ENCODE data around the gene ALAD. TPM values are rescaled to one million over a fixed set of nuclear protein-coding genes. Genes with fewer than 3 reads are reported as not detected.
A peak's percentile ranks its signal among the peaks of the same experiment; 100 is the strongest.

ALAD gene
- total and polyA plus RNA-seq, 2 donors from 2014 or later = 35.4 to 64.1 TPM

DNA sequence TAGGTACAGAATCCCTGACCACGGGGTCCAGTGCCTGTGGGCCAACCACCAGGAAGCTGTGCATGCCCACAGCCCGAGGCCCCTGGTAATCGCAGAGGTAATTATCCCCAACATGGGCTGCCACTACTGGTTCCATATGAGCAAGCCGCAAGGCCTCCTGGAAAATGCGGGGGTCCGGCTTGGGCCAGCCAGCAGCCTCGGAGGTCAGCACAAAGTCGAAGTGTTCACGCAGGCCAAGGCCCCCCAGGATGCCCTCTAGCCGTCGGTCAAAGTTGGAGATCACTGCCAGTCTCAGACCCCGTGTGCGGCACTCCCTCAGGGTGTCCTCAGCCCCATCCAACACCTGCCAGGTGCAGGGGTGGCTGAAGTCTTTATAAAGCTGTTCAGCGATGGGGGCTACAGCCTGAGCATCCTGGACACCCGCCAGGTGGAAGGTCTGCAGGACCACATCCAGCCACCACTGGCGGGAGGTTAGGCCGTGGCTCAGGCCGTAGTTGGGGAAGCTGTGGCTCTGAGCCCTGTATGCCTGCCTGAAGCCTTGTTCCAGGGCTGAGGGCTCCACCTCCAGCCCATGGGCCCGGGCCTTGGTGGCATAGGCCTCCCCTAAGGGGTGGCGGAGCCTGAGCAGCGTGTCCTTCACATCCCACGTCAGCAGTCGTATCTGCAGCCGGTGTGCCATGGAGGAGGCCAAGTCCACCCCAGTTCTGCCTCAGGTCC, 27.2 kb downstream of the ALAD start:
- H3K36me3 ChIP-seq (ENCODE audit: control insufficient read depth in 2 of 3, insufficient read depth in 3 of 3, low read length in 3 of 3) = peaks cover 0 to 10% (median 0%) of the 10 kb centered on the region in 3 donors
- H3K9me3 ChIP-seq (ENCODE audit: control insufficient read depth in 2 of 3, insufficient read depth in 1 of 3, low read length in 3 of 3) = no peaks in the 10 kb centered on the region
- no peak for DNase-seq
- no peaks in the 10 kb centered on the region for H3K27me3 ChIP-seq (ENCODE audit: control insufficient read depth, insufficient read depth, low read length)
- H3K9ac ChIP-seq (ENCODE audit: low read length in 3 of 3) = no peak overlapping the region
- H3K4me1 ChIP-seq (ENCODE audit: control insufficient read depth in 2 of 3, insufficient read depth in 2 of 3, low read depth in 1 of 3, low read length in 3 of 3) = peaks cover 0 to 14% (median 0%) of the 10 kb centered on the region in 3 donors
- H3K27ac ChIP-seq (ENCODE audit: low read depth in 2 of 2, low read length in 2 of 2) = no peak overlapping the region
- intact Hi-C loops (cut with DNase I) = no loop called here
- H3K4me3 ChIP-seq (ENCODE audit: low read length in 3 of 3) = peak overlapping the region in 1 of 3 donors; percentile 8
- no peak for FAIRE-seq
- TF ChIP-seq, protein P1, sequence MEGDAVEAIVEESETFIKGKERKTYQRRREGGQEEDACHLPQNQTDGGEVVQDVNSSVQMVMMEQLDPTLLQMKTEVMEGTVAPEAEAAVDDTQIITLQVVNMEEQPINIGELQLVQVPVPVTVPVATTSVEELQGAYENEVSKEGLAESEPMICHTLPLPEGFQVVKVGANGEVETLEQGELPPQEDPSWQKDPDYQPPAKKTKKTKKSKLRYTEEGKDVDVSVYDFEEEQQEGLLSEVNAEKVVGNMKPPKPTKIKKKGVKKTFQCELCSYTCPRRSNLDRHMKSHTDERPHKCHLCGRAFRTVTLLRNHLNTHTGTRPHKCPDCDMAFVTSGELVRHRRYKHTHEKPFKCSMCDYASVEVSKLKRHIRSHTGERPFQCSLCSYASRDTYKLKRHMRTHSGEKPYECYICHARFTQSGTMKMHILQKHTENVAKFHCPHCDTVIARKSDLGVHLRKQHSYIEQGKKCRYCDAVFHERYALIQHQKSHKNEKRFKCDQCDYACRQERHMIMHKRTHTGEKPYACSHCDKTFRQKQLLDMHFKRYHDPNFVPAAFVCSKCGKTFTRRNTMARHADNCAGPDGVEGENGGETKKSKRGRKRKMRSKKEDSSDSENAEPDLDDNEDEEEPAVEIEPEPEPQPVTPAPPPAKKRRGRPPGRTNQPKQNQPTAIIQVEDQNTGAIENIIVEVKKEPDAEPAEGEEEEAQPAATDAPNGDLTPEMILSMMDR (IDR thresholded peaks at IDR 0.05; ENCODE audit: borderline replicate concordance, extremely low read depth, insufficient read depth) = no peak

- DNase-seq (no peak), FAIRE-seq (no peak)
- intact Hi-C loops (cut with DNase I) = no loop called here
- H3K9ac ChIP-seq (ENCODE audit: low read length in 3 of 3) = no peak overlapping the region
- no peak overlapping the region for H3K27ac ChIP-seq (ENCODE audit: low read depth in 2 of 2, low read length in 2 of 2)
- no peaks in the 10 kb centered on the region for H3K9me3 ChIP-seq (ENCODE audit: control insufficient read depth in 2 of 3, insufficient read depth in 1 of 3, low read length in 3 of 3)
- no peak overlapping the region for H3K4me3 ChIP-seq (ENCODE audit: low read length in 3 of 3)
- H3K27me3 ChIP-seq (ENCODE audit: control insufficient read depth, insufficient read depth, low read length) = no peaks in the 10 kb centered on the region
- TF ChIP-seq, protein P1 (IDR thresholded peaks at IDR 0.05; ENCODE audit: borderline replicate concordance, extremely low read depth, insufficient read depth) = no peak
- peaks cover 0 to 14% (median 0%) of the 10 kb centered on the region in 3 donors for H3K4me1 ChIP-seq (ENCODE audit: control insufficient read depth in 2 of 3, insufficient read depth in 2 of 3, low read depth in 1 of 3, low read length in 3 of 3)
- H3K36me3 ChIP-seq (ENCODE audit: control insufficient read depth in 2 of 3, insufficient read depth in 3 of 3, low read length in 3 of 3) = peaks cover 0 to 10% (median 0%) of the 10 kb centered on the region in 3 donors
Observed at GRCh38 chr9:113373256-113373655, 27.8 kb downstream of the ALAD start.

- H3K9me3 ChIP-seq (ENCODE audit: control insufficient read depth in 2 of 3, insufficient read depth in 1 of 3, low read length in 3 of 3) = no peaks in the 10 kb centered on the region
- no peaks in the 10 kb centered on the region for H3K27me3 ChIP-seq (ENCODE audit: control insufficient read depth, insufficient read depth, low read length)
- FAIRE-seq (no peak), DNase-seq (no peak)
- intact Hi-C loops (cut with DNase I) = no loop called here
- no peak overlapping the region for H3K27ac ChIP-seq (ENCODE audit: low read depth in 2 of 2, low read length in 2 of 2)
- no peak overlapping the region for H3K4me3 ChIP-seq (ENCODE audit: low read length in 3 of 3)
- peaks cover 0 to 14% (median 0%) of the 10 kb centered on the region in 3 donors for H3K4me1 ChIP-seq (ENCODE audit: control insufficient read depth in 2 of 3, insufficient read depth in 2 of 3, low read depth in 1 of 3, low read length in 3 of 3)
- H3K36me3 ChIP-seq (ENCODE audit: control insufficient read depth in 2 of 3, insufficient read depth in 3 of 3, low read length in 3 of 3) = peaks cover 0 to 10% (median 0%) of the 10 kb centered on the region in 3 donors
- no peak overlapping the region for H3K9ac ChIP-seq (ENCODE audit: low read length in 3 of 3)
- TF ChIP-seq, protein P1 (IDR thresholded peaks at IDR 0.05; ENCODE audit: borderline replicate concordance, extremely low read depth, insufficient read depth) = no peak
Observed at GRCh38 chr9:113372059-113372458, 29.0 kb downstream of the ALAD start.
